HG02870 (cell line): ENCODE results near the gene ASTN1.

Source experiments
- ATAC-seq: cut with Tn5 transposase; IDR thresholded peaks from one replicate; pipeline ENCODE4 v1.9.1; 2021; ENCODE audit warnings: mild to moderate bottlenecking, moderate library complexity; ENCODE audit not compliant: unreplicated experiment

ASTN1 gene

GRCh38 chr1:176938375-176938774, 226.1 kb downstream of the ASTN1 start:
- peak; percentile 65 for ATAC-seq

GRCh38 chr1:176934370-176934769, 230.1 kb downstream of the ASTN1 start:
- no peak for ATAC-seq

- no peak for ATAC-seq
Observed at GRCh38 chr1:176932114-176933104, 232.1 kb downstream of the ASTN1 start.

- no peak for ATAC-seq
Observed at GRCh38 chr1:176931526-176931925, 233.0 kb downstream of the ASTN1 start.

- no peak for ATAC-seq
Observed at GRCh38 chr1:176926330-176927086, 238.0 kb downstream of the ASTN1 start.

- ATAC-seq, result no peak
Observed at GRCh38 chr1:176925223-176925622, 239.3 kb downstream of the ASTN1 start.

GRCh38 chr1:176923283-176923682, 241.2 kb downstream of the ASTN1 start:
- no peak for ATAC-seq

GRCh38 chr1:176919386-176920378, 244.8 kb downstream of the ASTN1 start:
- ATAC-seq, result no peak

- ATAC-seq, result no peak
Observed at GRCh38 chr1:176905648-176906047, 258.9 kb downstream of the ASTN1 start.

- ATAC-seq, result no peak
Observed at GRCh38 chr1:176904057-176904751, 260.3 kb downstream of the ASTN1 start.

- no peak for ATAC-seq
Observed at GRCh38 chr1:176903474-176903873, 261.0 kb downstream of the ASTN1 start.

GRCh38 chr1:176899321-176899720, 265.2 kb downstream of the ASTN1 start:
- ATAC-seq, result no peak

- no peak for ATAC-seq
Observed at GRCh38 chr1:176897350-176898236, 266.9 kb downstream of the ASTN1 start.

GRCh38 chr1:176896216-176896615, 268.3 kb downstream of the ASTN1 start:
- ATAC-seq, result no peak

- no peak for ATAC-seq
Observed at GRCh38 chr1:176894450-176894849, 270.1 kb downstream of the ASTN1 start.

GRCh38 chr1:176893625-176894352, 270.7 kb downstream of the ASTN1 start:
- no peak for ATAC-seq

GRCh38 chr1:176888471-176889032, 276.0 kb downstream of the ASTN1 start:
- no peak for ATAC-seq

GRCh38 chr1:176885751-176886150, 278.8 kb downstream of the ASTN1 start:
- no peak for ATAC-seq
